K562 (cell line): ENCODE results near the gene HNRNPF. TPM values are rescaled to one million over a fixed set of nuclear protein-coding genes. Genes with fewer than 3 reads are reported as not detected.

Experiments used
- BRD4 ChIP-seq: fragments of 200-600 bp; sonication (generic); IDR thresholded peaks from 2 replicates; pipeline ENCODE4 v1.6.1; 2017; ENCODE audit warnings: inconsistent platforms
- BRD9 ChIP-seq: fragments of 450-650 bp; IDR thresholded peaks from 2 replicates; pipeline ENCODE4 v1.6.1; 2018; ENCODE audit warnings: low read depth; ENCODE audit not compliant: partially characterized antibody
- KDM4B ChIP-seq, 2 experiments: fragments of 450-650 bp in 1 of 2; sonication (generic) in 1 of 2; IDR thresholded peaks; 2 replicates each; pipeline ENCODE4 v1.6.1; 2016 to 2017; ENCODE audit warnings: borderline replicate concordance in 2 of 2, antibody characterized with exemption in 1 of 2, low read depth in 1 of 2, mild to moderate bottlenecking in 1 of 2
- MTA2 ChIP-seq: fragments of 450-650 bp; IDR thresholded peaks from 2 replicates; pipeline ENCODE4 v1.6.1; 2016; ENCODE audit warnings: low read depth
- MYC ChIP-seq, 2 experiments: fragments of 250-450 bp in 1 of 2; sonication (Bioruptor Pico) in 1 of 2; IDR thresholded peaks; 2 replicates each; pipeline versions ENCODE4 v1.5.1 to v1.6.1; 2012 to 2021; ENCODE audit warnings: low read depth in 2 of 2, borderline replicate concordance in 1 of 2, improper control_type of control experiment in 1 of 2, low read length in 1 of 2, mild to moderate bottlenecking in 1 of 2, moderate library complexity in 1 of 2
- NR2C2 ChIP-seq, 2 experiments: fragments of 200-800 bp in 1 of 2; sonication (Bioruptor generic) in 1 of 2; sonication (generic) in 1 of 2; formaldehyde crosslinking in 1 of 2; IDR thresholded peaks; 2 replicates each; pipeline versions ENCODE4 v1.6.1 to v1.8.0; 2016 to 2022; ENCODE audit warnings: mild to moderate bottlenecking in 1 of 2, missing compliant biosample characterization in 1 of 2, missing genetic modification characterization in 1 of 2, missing genetic modification reagents in 1 of 2
- OTX1 ChIP-seq: fragments of 450-650 bp; formaldehyde crosslinking; IDR thresholded peaks from 2 replicates; pipeline ENCODE4 v1.4.0; 2022; ENCODE audit warnings: mild to moderate bottlenecking
- SP1 ChIP-seq: sonication (generic); formaldehyde crosslinking; IDR thresholded peaks from 2 replicates; pipeline ENCODE4 v1.8.1; 2022; ENCODE audit warnings: mild to moderate bottlenecking, missing genetic modification reagents
- SRF ChIP-seq, 2 experiments: fragments of 250-450, 450-650 bp in 1 of 2; sonication (Bioruptor Pico) in 1 of 2; sonication (generic) in 1 of 2; formaldehyde crosslinking; IDR thresholded peaks; 2 replicates each; pipeline versions ENCODE4 v1.5.0 to v1.5.1; 2020 to 2022; ENCODE audit warnings: mild to moderate bottlenecking in 1 of 2, missing genetic modification reagents in 1 of 2
- ZBTB5 ChIP-seq: fragments of 450-650 bp; IDR thresholded peaks from 2 replicates; pipeline ENCODE4 v1.6.1; 2017; ENCODE audit warnings: antibody characterized with exemption
- ZNF134 ChIP-seq: fragments of 250-450 bp; sonication (Bioruptor Pico); conservative IDR thresholded peaks from 2 replicates; pipeline ENCODE4 v1.4.0; 2020
- ZNF146 ChIP-seq: IDR thresholded peaks from one replicate; pipeline ENCODE4 v1.6.1; 2018; ENCODE audit warnings: missing compliant biosample characterization; ENCODE audit not compliant: unreplicated experiment
- ZNF347 ChIP-seq: fragments of 450-650 bp; formaldehyde crosslinking; IDR thresholded peaks from 2 replicates; pipeline ENCODE4 v1.4.0; 2020; ENCODE audit warnings: low read depth, mild to moderate bottlenecking, moderate library complexity
- ZNF408 ChIP-seq: fragments of 250-450 bp; sonication (Bioruptor Pico); IDR thresholded peaks from 2 replicates; pipeline ENCODE4 v1.4.0; 2020; ENCODE audit warnings: low read depth, mild to moderate bottlenecking, moderate library complexity
- ZNF444 ChIP-seq: fragments of 250-450 bp; sonication (Bioruptor Pico); IDR thresholded peaks from 2 replicates; pipeline ENCODE4 v1.4.0; 2020; ENCODE audit warnings: mild to moderate bottlenecking, moderate library complexity
- ZNF551 ChIP-seq: fragments of 250-450 bp; sonication (Bioruptor Pico); IDR thresholded peaks from 2 replicates; pipeline ENCODE4 v1.5.0; 2021; ENCODE audit warnings: mild to moderate bottlenecking, moderate library complexity
- ZNF609 ChIP-seq: sonication (generic); formaldehyde crosslinking; IDR thresholded peaks from 2 replicates; pipeline ENCODE4 v1.8.1; 2023; ENCODE audit warnings: missing genetic modification reagents, mild to moderate bottlenecking, borderline replicate concordance
- polyA plus RNA-seq, 8 experiments: library from polyadenylated mRNA; depleted of rRNA in 4 of 8; stranded (reverse) in 5 of 8; unstranded in 3 of 8; fragments of >200 nt; fragmentation: Nextera tagmentation in 2 of 8; fragmentation: Illumina TruSeq in 1 of 8; extraction: Ambion mirVana in 2 of 8; extraction: Trizol in 1 of 8; gene quantifications; 2 replicates each; pipeline versions ENCODE4 v1.2.1 to v1.2.3, GENCODE V29; 2011 to 2014; ENCODE audit warnings: inconsistent platforms in 1 of 8, missing spikeins in 1 of 8
- total RNA-seq, 7 experiments: library from RNA; depleted of rRNA in 6 of 7; stranded (reverse); fragments of >200 nt in 6 of 7; fragmentation: Illumina TruSeq in 2 of 7; extraction: Trizol in 2 of 7; gene quantifications; 2 replicates each; pipeline versions ENCODE4 v1.2.1 to v1.2.3, GENCODE V29; 2011 to 2021; ENCODE audit warnings: low replicate concordance in 1 of 7
- TF ChIP-seq, protein P1 (sequence below): fragments of 450-650 bp; IDR thresholded peaks from 2 replicates; pipeline ENCODE4 v1.6.1; 2016

Gene HNRNPF
- total and polyA plus RNA-seq, 9 of the 15 experiments (the other 6 are each of a cell fraction or from before 2014, with no cell fraction given), result 192 to 489 (median 416) TPM

DNA sequence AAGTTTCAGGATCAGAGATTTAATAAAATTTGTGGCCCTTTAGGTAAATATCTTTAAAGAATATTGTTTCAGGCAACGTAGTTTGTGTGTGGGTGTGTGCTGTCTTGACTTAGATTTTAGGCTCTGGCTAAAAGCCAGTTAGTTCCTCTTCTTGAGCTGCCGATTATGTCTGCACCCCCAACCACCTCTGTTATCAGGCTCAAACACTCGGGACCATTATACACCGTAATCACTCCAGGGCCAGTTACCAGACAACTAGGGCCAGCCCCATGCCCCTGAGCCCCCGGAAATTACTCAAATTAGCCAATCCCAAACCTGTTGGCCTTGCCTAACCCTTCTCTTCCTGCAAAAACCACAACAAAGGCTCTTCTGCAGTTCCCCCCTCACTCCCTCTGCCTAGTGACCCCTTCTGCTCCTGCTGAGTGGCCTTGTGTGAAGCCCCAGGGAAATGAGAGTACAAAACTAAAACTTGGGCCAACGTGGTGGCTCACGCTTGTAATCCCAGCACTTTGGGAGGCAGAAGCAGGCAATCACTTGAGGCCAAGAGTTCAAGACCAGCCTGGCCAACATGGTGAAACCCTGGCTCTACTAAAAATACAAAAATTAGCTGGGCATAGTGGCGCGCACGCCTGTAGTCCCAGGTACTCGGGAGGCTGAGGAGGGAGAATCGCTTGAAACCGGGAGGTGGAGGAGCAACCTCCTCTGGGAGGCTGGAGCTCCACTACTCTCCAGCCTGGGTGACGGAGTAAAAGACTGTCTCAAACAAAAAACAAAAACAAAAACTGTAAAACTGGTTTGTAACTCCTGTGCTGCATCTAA is 9.2 kb upstream of the HNRNPF start (continued):
- TF ChIP-seq ZBTB5, result 0 out of 2 replicates have a peak, but pooled peaks have one; percentile 13
- peak; percentile 80 for TF ChIP-seq ZNF134 (CRISPR knock-in tag)
- peak; percentile 97 for TF ChIP-seq BRD9
- TF ChIP-seq KDM4B (IDR thresholded peaks at IDR 0.05; ENCODE audit: borderline replicate concordance in 2 of 2, low read depth in 1 of 2), result no peak
- TF ChIP-seq, protein P1, sequence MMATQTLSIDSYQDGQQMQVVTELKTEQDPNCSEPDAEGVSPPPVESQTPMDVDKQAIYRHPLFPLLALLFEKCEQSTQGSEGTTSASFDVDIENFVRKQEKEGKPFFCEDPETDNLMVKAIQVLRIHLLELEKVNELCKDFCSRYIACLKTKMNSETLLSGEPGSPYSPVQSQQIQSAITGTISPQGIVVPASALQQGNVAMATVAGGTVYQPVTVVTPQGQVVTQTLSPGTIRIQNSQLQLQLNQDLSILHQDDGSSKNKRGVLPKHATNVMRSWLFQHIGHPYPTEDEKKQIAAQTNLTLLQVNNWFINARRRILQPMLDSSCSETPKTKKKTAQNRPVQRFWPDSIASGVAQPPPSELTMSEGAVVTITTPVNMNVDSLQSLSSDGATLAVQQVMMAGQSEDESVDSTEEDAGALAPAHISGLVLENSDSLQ, result peak; percentile 78
- no peak for TF ChIP-seq ZNF551
- TF ChIP-seq ZNF146 (CRISPR knock-in tag), result no peak
- TF ChIP-seq SRF (CRISPR knock-in tag; IDR thresholded peaks at IDR 0.05), result peak; percentile 79 to 82; a peak in 2 of 4 replicates
- peak; percentile 61 for TF ChIP-seq SP1
- peak; percentile 50; the same call in 1 of the 2 replicates for TF ChIP-seq MYC (IDR thresholded peaks at IDR 0.05; ENCODE audit: low read depth, low read length)
- TF ChIP-seq MYC (CRISPR knock-in tag; IDR thresholded peaks at IDR 0.05; ENCODE audit: borderline replicate concordance, low read depth), result peak; percentile 73; the same call in 1 of the 2 replicates
- TF ChIP-seq BRD4, result no peak
- peak; percentile 95 for TF ChIP-seq OTX1
- TF ChIP-seq ZNF347, result 0 out of 2 replicates have a peak, but pooled peaks have one; percentile 83
- TF ChIP-seq NR2C2 (CRISPR knock-in tag; IDR thresholded peaks at IDR 0.05), result 0 out of 2 replicates have a peak, but pooled peaks have one; percentile 67
- peak; percentile 93 for TF ChIP-seq NR2C2 (tag; IDR thresholded peaks at IDR 0.05)
- TF ChIP-seq ZNF444 (CRISPR knock-in tag), result peak; percentile 67; the same call in 1 of the 2 replicates
- TF ChIP-seq ZNF408 (CRISPR knock-in tag), result no peak
- TF ChIP-seq ZNF609, result peak; percentile 80; the same call in 1 of the 2 replicates
- TF ChIP-seq MTA2, result peak; percentile 99
